GM18861 (cell line): ENCODE measurements around the gene TUBA4B.
"Not testable (repeated sequence)": the region's sequence is repeated elsewhere in the genome, so short reads cannot be mapped to it uniquely, and the experiment has no call there.

Experiments
- ATAC-seq: cut with Tn5 transposase; IDR thresholded peaks from one replicate; pipeline ENCODE4 v1.9.1; 2021; ENCODE audit not compliant: unreplicated experiment

TUBA4B gene

GRCh38 chr2:219309278-219309677, 56.2 kb downstream of the TUBA4B start, which contains the start of gene PTPRN:
Gene PTPRN (minus strand): TSS chr2:219309401. CDS start chr2:219309332, 69 bp downstream.
- no peak for ATAC-seq

DNA sequence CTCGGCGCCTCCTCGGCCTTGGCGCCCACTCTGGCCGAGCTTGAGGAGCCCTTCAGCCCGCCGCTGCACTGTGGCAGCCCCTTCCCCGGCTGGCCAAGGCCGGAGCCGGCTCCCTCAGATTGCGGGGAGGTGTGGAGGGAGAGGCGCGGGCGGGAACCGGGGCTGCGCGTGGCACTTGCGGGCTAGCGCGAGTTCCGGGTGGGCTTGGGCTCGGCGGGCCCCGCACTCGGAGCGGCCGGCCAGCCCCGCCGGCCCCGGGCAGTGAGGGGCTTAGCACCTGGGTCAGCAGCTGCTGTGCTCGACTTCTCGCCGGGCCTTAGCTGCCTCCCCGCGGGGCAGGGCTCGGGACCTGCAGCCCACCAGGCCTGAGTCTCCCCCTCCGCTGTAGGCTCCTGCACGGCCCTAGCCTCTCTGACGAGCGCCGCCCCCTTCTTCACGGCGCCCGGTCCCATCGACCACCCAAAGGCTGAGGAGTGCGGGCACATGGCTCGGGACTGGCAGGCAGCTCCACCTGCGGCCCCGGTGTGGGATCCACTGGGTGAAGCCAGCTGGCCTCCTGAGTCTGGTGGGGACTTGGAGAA, 59.7 kb downstream of the TUBA4B start:
- ATAC-seq, result not testable (repeated sequence)

- ATAC-seq, result no peak
These were observed 61.9 kb downstream of the TUBA4B start for GRCh38 chr2:219314804-219315468.
